Measurements from ENCODE around the gene SSU72.
"Not testable (repeated sequence)": the region's sequence is repeated elsewhere in the genome, so short reads cannot be mapped to it uniquely, and the experiment has no call there.

The SSU72 gene

DNA sequence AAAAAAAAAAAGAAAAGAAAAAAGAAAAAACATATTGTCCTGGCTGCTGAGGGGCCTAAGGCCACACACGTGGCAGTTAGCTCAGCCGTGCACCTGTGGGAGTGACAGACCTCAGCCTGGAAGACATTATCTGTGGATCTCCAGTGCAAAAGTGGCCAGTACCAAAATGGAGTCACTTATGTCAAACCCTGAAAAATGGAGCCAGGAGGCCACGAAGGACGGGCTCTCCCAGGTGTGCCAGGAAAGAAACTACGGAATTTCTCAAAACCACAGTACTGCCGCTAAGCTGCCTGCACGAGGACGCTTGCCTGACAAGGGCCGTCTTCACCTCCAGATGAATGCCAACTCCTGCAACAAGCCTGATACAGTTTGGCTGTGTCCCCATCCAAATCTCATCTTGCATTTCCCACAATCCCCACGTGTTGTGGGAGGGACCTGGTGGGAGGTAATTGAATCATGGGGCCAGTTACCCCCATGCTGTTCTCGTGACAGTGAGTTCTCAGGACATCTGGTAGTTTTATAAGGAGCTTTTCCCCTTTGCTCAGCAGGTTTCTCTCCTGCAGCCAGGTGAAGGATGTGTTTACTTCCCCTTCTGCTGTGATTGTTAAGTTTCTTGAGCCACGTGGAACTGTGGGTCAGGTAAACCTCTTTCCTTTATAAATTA lies 35.3 kb upstream of the SSU72 start:
- FAIRE-seq, result no peak

DNA sequence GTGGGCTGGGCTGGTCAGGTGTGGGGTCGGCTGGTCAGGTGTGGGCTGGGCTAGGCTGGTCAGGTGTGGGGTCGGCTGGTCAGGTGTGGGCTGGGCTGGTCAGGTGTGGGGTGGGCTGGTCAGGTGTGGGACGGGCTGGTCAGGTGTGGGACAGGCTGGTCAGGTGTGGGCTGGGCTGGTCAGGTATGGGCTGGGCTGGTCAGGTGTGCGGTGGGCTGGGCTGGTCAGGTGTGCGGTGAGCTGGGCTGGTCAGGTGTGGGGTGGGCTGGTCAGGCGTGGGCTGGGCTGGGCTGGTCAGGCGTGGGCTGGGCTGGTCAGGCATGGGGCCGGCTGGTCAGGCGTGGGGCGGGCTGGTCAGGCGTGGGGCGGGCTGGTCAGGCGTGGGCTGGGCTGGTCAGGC lies 31.6 kb upstream of the SSU72 start:
- no peak for FAIRE-seq

DNA sequence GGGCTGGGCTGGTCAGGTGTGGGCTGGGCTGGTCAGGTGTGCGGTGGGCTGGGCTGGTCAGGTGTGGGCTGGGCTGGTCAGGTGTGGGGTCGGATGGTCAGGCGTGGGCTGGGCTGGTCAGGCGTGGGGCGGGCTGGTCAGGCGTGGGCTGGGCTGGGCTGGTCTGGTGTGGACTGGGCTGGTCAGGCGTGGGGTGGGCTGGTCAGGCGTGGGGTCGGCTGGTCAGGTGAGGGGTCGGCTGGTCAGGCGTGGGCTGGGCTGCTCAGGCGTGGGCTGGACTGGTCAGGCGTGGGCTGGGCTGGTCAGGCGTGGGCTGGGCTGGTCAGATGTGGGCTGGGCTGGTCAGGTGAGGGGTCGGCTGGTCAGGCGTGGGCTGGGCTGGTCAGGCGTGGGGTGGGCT lies 31.1 kb upstream of the SSU72 start:
- FAIRE-seq, result no peak

DNA sequence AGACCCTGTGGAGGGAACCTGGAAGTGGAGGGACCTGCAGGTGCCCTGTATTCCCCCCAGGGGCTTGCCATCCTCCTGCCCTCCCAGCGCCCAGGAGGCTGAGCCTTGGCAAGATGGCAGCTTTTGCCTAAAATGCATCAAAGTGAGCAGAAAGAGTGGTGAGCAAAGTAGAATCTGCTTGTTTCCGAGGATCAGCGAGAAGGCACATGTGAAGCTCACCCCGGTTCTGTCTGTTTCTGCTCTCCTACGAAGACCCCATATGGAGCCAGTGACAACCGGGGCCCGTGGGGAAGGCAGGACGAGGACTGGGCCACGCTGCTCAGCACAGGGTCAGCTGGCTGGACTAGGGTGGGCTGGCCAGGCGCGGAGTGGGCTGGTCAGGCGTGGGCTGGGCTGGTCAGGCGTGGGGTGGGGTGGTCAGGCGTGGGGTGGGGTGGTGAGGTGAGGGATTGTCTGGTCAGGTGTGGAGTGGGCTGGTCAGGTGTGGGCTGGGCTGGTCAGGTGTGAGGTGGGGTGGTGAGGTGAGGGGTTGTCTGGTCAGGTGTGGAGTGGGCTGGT lies 30.4 kb upstream of the SSU72 start:
- no peak for FAIRE-seq

DNA sequence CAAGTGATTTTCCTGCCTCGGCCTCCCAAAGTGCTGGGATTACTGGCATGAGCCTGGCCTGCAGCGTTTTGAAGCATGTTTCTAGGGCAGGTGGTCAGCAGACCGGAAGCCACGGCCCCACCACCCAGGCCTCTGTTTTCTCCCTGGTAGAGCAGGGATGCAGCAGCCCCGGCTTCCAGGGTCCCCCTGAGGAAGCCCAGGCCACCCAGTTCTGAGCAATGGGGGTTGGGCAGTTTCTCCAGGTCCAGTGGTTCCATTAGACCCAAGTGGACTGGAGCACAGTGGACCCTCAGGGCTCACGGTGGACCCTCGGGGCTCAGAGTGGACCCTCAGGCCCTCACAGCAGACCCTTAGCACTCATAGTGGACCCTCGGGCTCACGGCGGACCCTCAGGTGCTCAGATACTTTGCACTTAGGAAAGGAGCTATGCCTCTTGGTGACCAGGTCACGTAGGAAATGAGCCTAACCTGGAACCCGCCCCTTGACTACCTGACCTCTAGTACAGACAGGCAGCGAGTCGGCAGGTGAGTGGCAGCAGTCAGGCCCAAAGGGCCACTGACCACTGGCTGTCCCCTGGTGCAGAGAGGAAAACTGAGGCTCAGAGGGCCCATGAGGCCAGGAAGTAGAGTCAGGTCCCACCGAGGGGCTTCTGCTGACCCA lies 29.8 kb upstream of the SSU72 start:
- FAIRE-seq, result no peak

DNA sequence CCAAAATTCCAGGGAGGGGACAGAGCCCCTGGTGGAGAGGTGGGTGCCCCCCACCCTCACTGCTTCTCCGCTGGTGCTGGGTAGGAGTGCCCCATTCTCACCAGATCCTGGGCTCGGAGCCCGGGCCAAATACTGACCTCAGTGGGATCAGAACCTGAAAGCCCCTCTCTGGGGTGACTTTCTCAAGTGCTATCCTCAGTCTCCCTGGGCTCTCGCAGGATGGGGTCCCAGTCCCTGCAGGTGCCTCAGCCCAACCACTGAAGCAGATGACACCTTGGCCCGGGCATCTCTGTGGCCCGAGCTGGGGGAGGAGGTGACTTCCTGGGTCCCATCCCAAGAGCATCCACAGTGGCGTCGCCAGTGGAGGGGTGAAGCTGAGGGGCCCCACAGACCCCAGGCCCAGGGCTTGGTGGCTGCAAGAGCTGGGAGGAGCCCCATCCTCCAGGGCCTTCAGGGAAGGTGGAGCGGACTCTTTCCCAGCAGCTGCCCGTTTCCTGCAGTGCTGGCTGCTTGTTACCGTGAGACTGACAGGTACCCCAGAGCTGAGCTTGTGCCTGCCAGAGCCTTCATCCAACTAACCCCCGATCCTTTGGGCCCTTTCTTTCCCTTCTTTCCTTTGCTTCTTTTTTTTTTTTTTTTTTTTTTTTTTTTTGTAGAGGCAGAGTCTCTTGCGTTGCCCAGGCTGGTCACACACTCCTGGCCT lies 29.2 kb upstream of the SSU72 start:
- FAIRE-seq, result no peak

DNA sequence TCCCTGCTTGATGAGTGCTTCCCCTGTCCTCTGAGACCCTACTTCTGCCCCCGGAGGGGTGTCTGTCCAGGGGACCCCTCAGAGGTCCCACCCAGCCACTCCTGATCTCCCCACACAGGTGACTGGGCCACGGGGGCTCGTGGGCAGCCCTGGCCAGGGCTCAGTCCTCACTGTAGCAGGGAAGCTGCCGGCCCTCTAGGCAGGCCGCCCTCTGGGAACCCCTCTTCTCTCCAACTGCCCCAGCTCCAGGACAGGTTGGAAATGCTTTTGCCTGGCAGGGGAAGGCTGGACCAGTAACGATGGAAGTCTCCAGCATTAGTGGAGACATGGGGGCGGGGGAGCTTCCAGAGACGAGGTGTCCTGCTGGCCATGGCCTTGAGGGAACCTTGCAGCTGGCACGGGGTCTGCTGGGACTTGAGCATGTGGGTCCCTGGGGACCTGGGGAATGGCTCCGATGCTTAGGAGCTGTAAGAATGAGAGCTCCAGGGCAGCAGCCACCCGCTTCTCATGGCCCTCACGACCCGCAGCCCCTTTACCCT lies 28.4 kb upstream of the SSU72 start:
- no peak for FAIRE-seq

DNA sequence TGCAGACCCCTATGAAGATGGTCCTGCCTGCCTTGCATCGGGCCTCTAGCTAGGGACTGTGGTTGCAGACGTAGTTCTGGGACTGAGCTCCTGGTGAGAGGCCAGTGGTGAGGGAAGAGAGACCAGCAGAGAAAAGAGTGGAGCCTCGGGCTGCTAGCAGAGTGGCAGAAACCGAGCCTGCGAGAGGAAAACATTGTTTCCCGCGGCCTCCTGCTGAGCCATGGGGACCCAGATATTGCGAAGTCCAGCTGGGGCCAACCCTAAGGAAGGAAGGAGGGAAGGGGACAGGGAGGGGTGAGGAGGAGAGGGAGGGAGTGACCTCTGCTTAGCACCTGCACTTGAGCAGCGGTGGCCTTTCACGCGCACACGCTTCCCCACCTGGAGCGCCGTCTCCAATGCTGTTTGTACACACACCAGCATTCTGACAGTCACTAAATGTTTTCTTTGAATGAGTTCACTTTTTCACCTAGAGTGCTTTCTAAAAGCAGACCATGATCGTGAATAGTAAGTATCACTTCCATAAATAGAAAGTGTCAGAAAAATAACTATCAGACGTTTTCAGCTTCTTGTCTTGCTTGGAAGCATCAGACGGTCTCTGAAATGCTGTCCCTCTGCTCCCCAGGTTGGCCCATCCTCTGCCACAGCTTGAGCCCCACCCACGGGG lies 27.8 kb upstream of the SSU72 start:
- FAIRE-seq, result no peak

DNA sequence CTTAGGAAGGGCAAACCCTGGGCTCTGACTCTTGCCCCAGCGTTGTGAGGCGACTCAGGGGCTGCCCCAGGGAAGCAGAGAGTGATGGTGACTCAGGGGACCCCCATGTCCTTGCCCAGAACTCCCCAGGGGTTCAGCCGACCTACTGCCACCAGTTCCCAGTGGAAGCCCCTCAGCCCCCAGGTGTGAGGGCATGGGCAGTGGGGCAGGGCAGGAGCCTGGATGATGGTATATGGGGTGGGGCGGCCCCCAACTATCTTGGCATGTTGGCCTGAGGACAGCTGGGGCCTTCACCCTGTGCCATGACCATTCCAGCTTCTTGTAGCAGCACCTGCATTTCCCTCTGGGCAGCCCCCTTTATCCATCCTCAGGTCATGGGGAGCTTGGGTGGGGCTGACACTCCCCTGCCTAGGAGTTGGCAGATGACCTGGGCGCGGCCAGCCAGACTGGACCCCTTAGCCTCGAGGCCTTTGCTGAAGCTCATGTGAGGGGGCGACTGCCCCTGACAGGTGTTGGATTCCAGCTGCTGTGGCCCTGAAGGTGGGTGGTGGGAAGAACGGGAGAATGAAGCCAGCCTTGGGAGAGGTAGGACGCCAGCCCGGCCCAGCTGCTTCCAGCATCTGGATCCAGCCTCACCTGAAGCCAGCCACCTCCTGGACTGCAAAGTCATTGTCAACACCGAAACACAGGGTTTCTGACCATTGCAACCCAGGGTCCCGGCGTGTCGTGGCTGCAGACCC lies 27.1 kb upstream of the SSU72 start:
- no peak for FAIRE-seq

DNA sequence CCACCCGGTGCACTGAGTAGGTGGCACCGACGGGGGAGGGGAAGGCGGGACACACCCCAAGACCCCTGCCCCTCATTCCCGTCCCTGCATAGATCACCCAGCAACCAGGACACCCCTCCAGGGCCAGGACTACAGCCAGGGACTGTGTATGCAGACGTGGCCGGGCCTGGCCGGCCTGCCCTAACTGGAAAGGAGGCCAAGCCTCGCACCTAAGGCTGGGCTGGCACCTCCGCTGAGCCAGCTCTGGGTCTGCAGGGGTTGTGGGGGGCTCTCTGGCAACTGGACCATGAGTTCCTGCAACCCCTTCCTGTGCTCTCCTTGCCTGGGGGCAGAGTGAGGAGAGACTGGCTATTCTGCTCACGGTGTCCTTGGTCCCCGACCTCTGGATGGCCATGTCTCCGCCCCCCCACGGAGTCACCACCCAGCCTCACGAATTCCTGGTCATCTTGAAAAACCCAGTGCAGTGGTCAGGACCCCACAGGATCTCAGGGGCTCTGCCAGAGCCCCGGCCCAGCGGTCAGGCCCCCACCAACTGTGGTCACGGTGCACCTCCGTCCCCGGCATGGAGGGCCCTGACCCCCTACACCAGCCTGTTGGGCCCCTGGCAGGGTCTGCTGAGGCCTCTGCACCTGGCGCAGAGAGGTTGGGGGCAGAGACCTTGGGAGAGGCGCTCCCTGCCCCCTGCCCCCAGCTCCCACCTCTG lies 26.3 kb upstream of the SSU72 start:
- no peak for FAIRE-seq

DNA sequence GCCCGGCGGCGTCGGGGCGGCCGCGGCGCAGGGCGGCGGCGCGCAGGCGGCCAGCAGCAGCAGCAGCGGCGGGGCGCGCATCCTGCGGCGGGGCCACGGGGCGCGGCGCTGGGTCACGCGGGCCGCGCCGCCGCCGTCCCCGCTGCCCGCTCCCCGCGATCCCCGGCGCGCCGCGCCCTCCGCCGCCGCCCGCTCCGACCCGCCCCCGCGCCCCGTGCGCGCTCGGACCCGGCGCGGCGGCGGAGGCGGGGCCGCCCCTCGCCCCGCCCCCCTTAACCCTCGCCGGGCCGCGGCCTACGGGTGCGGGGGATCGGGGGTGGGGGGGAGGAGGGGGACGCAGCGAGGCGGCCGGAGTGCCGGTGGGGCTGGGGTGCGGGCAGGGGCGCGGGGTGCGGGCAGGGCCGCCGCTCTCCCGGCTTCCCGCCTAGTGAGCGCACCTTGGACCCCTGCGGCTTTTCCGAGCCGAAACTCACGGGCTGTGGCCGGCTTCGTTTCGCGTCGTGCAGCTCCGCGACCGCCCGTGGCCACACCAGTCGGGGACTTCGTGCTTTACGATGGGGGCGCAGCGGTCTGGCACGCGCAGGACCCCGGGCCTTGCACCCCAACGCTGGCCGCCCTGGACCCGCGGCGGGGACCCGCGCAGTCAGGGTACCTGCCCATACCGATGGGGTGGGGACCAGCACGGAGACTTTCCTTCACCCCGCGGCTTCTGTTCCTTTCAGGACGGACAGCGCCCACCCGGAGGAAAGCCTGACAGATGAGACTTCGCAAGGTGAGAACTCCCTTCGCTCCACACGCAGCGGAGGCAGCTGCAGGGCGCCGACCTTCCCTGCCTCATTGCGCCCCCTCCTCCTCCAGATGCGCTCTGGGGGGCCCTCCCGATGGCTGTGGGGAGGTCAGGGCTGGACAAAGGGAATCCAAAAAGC lies 25.5 kb upstream of the SSU72 start, which contains the start of gene FNDC10:
FNDC10 (minus strand) TSS at position 201 of the 926 bp plus-strand sequence; CDS start at position 81, 120 bp downstream.
- FAIRE-seq, result no peak

DNA sequence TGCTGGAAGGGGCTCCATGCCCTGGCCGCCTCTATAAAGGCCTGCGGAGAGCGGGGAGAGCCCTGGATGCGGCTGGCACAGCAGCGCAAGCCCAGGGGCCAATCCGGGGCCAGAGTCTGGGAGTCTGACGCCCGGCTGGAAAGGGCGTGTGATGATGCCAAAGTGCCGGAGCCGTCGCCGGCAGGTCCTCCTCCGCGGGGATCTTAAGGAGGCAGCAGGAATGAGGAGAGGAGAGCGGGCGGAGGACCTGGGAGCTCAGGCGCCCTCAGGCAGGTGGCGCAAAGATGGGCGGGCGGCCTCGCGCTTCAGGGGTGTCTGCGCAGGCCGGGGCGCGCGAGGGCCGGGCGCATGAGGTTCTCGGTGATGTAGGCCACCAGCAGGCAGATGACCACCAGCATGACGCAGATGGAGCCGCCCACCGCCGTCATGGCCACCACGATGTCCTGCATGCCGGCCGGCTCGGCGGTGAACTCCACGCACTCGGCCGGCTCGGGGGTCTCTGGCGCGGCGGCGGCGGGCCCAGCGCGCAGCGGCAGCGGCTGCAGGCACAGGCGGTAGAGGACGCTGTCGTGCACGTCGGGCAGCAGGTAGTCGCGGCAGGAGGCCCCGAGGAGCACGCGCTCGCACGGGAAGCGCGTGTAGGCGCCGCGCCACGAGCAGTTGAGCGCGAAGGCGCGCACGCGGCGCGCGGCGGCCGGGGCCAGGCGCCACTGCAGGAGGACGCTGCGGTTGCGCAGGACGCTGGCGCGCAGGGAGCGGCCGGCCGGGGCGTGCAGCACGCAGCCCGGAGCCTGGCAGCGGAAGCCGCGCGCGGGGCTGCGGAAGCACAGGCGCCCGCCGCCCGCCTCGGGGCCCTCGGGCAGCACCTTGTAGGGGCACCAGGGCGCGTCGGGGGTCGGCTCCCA lies 24.6 kb upstream of the SSU72 start:
- no peak for FAIRE-seq

DNA sequence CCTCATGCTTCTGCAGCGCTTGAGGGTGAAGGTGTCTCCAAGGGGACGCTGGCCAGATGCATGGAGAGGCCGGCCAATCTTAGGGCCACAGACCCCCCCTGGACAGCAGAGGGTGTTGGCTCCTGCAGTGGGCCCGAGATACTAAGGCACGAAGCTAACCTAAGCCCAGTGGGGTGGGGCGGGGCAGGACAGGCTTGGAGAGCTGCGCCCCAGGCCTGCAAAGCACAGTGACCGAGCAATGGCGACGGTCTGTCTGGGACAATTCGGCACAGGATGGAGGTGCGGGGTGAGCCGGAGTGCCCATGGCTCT lies 24.0 kb upstream of the SSU72 start:
- FAIRE-seq, result no peak

DNA sequence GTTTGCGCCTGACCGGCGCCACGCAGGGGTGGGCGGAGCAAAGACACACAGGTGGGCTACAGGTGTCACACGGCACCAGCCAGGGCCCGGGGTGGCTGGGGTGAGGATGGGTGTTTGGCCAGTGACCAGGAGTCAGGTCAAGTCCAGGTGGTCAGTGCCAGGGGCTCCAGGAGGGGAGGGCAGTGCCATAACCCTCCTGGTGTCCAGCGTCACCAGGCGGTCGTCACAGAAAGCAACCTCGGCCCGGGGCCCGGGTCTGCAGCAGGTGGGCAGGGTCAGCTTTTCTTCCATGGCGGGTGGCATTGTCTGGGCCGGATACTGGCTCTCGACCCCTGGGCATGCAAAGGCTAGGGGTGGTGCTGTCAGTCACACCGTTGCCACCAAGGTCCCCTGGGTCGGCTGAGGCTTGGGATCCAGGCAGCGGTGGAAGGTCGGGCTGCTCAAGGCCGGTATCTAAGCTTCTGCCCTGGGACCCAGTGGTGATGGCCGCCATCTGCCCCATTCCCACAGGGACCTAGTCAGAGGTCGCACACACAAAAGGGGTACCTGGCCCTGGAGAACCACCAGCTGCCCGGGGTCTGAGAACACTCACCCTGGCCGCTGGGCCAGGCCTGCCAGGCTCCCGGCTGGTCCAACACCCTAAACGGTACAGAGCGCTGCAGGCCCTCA lies 23.5 kb upstream of the SSU72 start:
- no peak for FAIRE-seq

DNA sequence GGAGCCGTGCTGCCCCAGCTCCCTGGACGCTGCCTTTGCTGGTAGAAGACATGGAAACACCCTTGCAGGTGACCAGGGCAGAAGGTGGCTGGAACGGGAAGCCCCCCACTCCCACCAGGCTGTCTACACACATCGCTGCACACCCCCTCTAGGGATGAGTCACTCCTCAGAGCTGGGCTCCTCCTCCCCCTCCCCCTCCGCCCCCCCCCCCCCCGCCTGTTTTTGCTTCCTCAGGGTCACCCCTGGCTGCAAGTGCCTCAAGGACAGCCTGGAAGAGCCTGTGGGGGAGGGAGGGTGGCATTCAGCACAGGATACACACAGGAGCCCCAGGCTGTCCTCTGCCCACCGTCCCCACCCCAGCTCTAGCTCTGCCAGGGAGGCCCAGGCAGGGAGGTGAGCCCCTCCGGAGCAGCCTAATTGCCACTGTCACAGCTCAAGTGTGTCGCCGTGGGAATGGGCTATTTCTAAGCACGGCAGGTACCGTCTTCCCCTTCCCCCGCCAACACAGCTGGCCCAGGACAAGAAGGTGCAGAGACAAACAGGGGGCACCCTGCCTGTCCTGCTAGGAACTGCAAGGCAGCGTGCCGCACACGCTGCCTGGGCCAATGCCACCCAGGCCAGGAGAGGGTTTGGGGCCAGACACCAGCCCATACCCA lies 22.7 kb upstream of the SSU72 start:
- no peak for FAIRE-seq

DNA sequence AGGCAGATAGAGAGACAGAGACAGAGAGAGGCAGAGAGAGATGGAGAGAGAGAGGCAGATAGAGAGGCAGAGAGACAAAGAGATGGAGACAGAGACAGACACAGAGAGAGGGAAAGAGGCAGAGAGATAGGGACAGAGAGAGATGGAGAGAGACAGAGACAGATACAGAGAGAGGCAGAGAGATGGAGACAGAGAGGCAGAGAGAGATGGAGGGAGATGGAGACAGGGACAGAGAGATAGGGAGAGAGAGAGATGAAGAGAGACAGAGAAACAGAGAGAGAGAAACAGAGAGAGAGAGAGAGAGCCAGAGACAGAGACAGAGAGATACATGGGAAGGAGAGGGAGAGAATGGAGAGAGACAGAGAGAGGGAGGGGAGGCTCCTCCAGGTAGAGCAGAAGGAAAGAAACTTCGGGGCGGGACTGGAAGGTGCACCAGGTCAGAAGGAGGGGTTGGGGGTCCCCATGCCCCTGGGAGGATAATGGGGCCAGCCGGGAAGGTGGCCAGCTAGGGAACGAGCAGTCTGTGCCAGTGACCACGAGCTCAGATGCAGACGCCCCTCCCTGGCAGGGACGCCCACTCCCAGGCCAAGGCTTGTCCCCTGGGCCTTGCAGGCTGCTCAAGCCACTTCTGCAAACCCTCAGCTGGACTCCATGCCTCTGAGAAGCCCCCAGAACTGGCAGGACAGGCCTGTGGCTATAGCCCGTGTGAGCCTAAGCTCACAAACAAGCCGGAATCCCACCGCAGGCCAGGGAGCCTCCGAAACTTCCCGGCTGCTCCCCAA lies 22.0 kb upstream of the SSU72 start:
- FAIRE-seq, result no peak

DNA sequence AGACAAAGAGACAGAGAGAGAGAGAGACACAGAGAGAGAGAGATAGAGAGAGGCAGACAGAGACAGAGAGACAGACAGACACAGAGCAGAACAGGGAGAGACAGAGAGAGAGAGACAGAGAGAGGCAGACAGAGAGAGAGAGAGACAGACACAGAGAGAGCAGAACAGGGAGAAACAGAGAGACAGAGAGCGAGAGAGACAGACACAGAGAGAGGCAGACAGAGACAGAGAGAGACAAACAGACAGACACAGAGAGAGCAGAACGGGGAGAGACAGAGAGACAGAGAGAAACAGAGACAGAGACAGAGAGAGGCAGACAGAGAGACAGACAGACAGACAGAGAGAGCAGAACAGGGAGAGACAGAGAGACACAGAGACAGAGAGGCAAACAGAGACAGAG lies 20.7 kb upstream of the SSU72 start:
- not testable (repeated sequence) for FAIRE-seq
